ENCODE results near the gene IGSF23. TPM values are rescaled to one million over a fixed set of nuclear protein-coding genes. Genes with fewer than 3 reads are reported as not detected.
A peak's percentile ranks its signal among the peaks of the same experiment; 100 is the strongest.

The IGSF23 gene
- total RNA-seq, 4 donors from 2014 or later: 7.5 to 20.7 (median 11.0) TPM; not detected in 1

DNA sequence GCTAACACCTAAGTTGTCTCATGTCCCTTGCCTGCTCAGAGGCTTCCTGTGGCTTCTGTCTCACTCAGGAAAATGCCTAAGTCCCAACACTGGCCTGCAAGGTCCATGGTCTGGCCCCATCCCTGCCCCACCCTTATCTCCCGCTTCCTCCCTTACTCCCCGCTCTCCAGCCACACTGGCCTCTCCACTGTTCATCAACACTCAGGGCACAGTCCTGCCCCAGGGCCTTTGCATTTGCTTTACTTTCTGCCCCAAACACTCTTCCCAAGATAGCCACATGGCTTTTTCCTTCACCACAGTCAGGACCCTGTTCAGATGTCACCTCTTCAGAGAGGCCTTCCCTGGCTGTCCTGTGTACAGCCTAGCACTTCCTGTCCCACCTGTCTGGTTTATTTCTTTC is 32.1 kb upstream of the IGSF23 start:
- no peak for DNase-seq
- Histone ChIP-seq H3K4me3 (no peak overlapping the region), H3K9me3 (no peaks in the 10 kb centered on the region), H3K4me1 (no peaks in the 10 kb centered on the region), H3K27me3 (no peaks in the 10 kb centered on the region), H3K36me3 (no peaks in the 10 kb centered on the region), H3K27ac (peak overlapping the region in 1 of 4 donors; percentile 80)
- TF ChIP-seq POLR2A (IDR thresholded peaks at IDR 0.05) (no peak), CTCF (IDR thresholded peaks at IDR 0.05) (no peak)

GRCh38 chr19:44582581-44583265 is 30.6 kb upstream of the IGSF23 start:
- no peaks in the 10 kb centered on the region for H3K27me3 ChIP-seq
- H3K36me3 ChIP-seq: no peaks in the 10 kb centered on the region
- no peak overlapping the region for H3K4me3 ChIP-seq
- DNase-seq: peak in 2 of 3 donors; percentile 63 to 66
- no peaks in the 10 kb centered on the region for H3K4me1 ChIP-seq
- H3K27ac ChIP-seq: no peak overlapping the region
- no peaks in the 10 kb centered on the region for H3K9me3 ChIP-seq
- TF ChIP-seq POLR2A (IDR thresholded peaks at IDR 0.05): no peak
- TF ChIP-seq CTCF (IDR thresholded peaks at IDR 0.05): peak in 4 of 6 experiments; percentile 28 to 65 (median 54)

DNA sequence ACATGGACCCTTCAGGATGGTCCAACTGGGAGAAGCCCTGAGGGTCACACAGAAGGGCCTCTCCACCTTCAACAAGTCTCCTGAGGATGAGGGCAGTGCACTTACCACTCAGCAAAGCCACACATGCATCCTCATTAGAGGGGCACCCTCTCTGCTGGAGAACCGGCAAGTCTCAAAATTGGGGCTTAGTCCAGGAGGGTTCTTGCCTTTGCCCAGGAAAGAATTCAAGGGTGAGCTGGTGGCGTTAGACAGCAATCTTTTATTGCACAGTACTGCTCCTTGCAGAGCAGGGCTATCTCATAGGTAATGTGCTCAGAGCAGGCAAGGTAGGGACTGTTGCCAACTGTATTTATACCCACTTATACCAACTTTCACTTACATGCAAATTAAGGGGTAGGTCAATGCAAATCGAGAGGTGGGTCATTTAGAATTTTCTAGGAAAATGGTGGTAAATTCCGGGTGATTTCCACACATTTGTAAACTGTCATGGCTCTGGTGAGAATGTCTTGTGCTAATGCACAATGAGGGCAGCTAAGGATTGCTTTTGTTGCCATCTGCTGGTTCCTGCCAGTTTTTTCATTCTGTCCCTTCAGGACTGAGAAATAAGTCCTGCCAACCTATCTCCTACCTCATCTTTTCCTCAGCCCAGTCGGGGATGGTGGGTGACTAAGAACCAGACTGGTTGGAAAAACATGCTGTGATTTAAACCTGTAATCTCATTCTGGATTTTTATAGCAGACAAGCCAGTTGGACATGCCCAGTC is 27.8 kb upstream of the IGSF23 start:
- DNase-seq: no peak
- Histone ChIP-seq H3K27ac (no peak overlapping the region), H3K4me3 (no peak overlapping the region), H3K9me3 (no peaks in the 10 kb centered on the region), H3K27me3 (no peaks in the 10 kb centered on the region), H3K4me1 (no peaks in the 10 kb centered on the region), H3K36me3 (no peaks in the 10 kb centered on the region)
- TF ChIP-seq CTCF (IDR thresholded peaks at IDR 0.05) (peak in 3 of 6 experiments; percentile 24 to 32 (median 28)), POLR2A (IDR thresholded peaks at IDR 0.05) (no peak)

- Histone ChIP-seq H3K9me3 (no peaks in the 10 kb centered on the region), H3K27me3 (no peaks in the 10 kb centered on the region), H3K4me3 (no peak overlapping the region), H3K36me3 (no peaks in the 10 kb centered on the region), H3K27ac (no peak overlapping the region), H3K4me1 (no peaks in the 10 kb centered on the region)
- TF ChIP-seq POLR2A (IDR thresholded peaks at IDR 0.05) (no peak), CTCF (IDR thresholded peaks at IDR 0.05) (peak in 3 of 6 experiments; percentile 19 to 43 (median 34))
- DNase-seq: no peak
Observed at GRCh38 chr19:44587963-44588770, 25.2 kb upstream of the IGSF23 start.

DNA sequence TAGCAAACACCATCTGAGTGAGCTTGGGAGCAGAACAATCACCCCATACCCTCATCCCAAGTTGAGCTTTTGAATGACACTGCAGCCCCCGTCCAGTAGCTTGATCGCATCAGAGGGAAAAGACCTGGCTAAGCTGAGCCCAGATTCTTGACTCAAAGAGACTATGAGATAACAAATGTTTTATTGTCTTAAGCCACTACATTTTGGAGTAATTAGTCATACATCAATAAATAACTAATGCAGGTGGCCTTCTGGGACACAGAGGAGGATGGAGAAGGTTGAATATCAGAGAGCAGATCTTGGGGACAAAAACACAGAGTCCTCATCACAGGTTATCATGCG is 24.6 kb upstream of the IGSF23 start:
- no peak overlapping the region for H3K27ac ChIP-seq
- H3K4me3 ChIP-seq: no peak overlapping the region
- TF ChIP-seq POLR2A (IDR thresholded peaks at IDR 0.05): no peak
- no peak for TF ChIP-seq CTCF (IDR thresholded peaks at IDR 0.05)
- no peaks in the 10 kb centered on the region for H3K27me3 ChIP-seq
- no peaks in the 10 kb centered on the region for H3K36me3 ChIP-seq
- H3K9me3 ChIP-seq: no peaks in the 10 kb centered on the region
- H3K4me1 ChIP-seq: no peaks in the 10 kb centered on the region
- no peak for DNase-seq

Data from Peyer's patch (tissue), 4 donors.